ENCODE data around the gene RPS6KA5.
"Not testable (repeated sequence)": the region's sequence is repeated elsewhere in the genome, so short reads cannot be mapped to it uniquely, and the experiment has no call there.

Gene RPS6KA5

DNA sequence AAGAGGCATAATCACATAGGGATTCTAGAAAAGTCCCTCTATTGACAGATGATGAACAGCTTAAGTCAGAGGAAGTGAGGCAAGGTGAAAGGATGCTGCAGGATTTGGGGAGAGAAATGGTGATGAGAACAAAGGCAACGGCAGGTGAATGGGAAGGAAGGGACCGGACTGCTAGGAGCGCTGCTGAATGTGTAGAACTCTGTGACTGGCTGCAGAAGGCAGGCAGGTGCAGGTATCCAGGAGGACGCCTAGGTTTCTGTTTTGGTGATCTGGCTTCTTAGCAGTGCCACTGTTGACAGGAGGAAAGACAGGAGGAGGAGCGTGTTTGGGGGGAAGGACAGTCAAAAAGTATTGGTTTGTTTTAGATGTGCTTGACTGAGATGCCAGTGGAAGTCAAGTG, 185.8 kb downstream of the RPS6KA5 start:
- no peak for DNase-seq (ENCODE audit: low read depth in 3 of 3)

DNA sequence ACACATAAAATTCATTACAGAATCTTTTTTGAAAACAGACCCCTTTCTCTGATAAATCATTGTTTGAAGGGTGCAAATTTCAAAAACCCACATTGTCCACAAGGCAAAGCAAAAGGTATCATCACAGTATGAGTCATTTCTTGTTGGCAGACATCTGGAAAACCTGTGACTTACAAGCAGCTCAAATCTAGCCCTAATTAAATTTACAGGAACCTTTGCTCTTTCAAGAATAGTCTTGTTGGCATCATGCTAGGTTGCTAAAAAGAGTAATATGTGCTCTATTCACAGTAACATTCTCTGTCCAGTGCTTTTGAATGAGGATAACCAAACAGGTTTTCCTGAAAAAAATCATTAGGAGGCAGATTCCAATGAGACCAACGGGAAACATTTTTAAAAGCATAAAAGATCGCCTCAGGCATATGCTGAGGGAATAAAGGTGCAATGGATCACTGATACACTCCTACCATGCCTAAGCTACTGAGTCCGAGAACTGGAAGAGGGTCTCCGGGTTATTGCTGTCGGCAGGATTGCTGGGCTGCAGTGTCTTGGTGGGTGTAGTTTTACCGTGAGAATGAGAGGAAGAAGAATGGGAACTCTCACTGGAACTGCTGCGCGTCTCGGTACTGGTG, 188.7 kb downstream of the RPS6KA5 start:
- DNase-seq (ENCODE audit: low read depth in 3 of 3) = no peak

GRCh38 chr14:90870950-90871604, 189.4 kb downstream of the RPS6KA5 start:
- DNase-seq (ENCODE audit: low read depth in 3 of 3) = no peak

DNA sequence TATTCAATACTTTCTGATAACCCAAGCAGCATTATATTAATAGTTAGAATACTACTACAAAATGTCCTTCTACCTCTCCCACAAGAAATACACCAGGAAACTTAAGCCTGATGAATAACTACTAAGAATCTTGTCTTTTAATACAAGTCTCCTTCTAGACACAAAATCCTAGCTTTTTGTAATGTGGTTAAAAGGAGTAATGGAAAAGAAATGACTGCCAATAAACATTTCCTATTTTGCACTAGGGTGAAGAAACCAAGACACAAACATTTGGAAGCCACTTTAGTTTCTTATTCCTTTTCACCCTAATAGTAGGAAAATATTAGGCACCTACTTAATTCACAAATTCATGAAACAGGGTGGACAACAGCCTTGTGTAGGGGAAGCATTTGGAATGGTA, 192.9 kb downstream of the RPS6KA5 start:
- no peak for DNase-seq (ENCODE audit: low read depth in 3 of 3)

- DNase-seq (ENCODE audit: low read depth in 3 of 3) = no peak
These were observed 193.6 kb downstream of the RPS6KA5 start for GRCh38 chr14:90866833-90867232.

- DNase-seq (ENCODE audit: low read depth in 3 of 3) = no peak
These were observed 195.7 kb downstream of the RPS6KA5 start for GRCh38 chr14:90864741-90865140.

DNA sequence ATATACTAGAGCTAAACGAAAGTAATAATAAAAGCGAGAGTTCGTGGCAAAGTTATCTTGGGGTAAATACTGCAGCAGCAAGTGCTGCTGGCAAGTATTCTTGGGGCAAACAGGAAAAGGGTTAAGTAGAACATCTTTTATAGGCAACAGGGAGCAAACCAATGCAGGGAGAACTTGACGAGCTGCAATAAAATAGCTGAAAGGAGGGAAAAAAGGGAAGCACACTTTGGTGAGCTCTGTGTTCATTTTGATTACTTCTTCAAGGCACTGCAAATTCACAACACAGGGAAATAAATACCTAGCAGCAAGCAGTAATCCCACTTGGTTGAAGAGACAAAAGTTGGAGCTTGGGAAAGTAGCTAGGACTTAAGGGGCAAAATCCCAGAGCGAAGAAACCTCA, 201.9 kb downstream of the RPS6KA5 start:
- DNase-seq (ENCODE audit: low read depth in 3 of 3) = no peak

- no peak for DNase-seq (ENCODE audit: low read depth in 3 of 3)
These were observed 202.6 kb downstream of the RPS6KA5 start for GRCh38 chr14:90857866-90858265.

GRCh38 chr14:90856115-90856514, 204.3 kb downstream of the RPS6KA5 start:
- not testable (repeated sequence) for DNase-seq (ENCODE audit: low read depth in 3 of 3)

DNA sequence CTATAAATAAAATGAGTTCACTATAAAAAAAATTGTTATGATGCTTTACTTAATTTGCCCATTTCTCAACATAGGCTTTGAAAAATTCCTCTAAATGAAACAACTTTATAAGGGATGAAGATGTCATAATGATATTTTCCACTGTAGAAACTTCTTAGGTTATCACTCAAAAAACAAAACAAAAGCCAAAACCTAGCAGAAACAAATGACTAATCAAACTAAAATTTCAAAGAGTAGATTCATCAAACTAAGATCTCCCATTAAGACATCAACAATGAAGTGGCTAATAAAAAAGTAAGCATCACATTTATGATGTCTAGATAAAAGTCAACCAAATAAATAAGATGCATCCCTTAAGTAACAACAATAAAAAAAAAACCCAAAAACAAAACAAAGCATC, 207.3 kb downstream of the RPS6KA5 start:
- no peak for DNase-seq (ENCODE audit: low read depth in 3 of 3)

GRCh38 chr14:90851327-90852036, 209.0 kb downstream of the RPS6KA5 start:
- DNase-seq (ENCODE audit: low read depth in 3 of 3) = no peak

GRCh38 chr14:90850487-90850886, 210.0 kb downstream of the RPS6KA5 start:
- DNase-seq (ENCODE audit: low read depth in 3 of 3) = no peak

DNA sequence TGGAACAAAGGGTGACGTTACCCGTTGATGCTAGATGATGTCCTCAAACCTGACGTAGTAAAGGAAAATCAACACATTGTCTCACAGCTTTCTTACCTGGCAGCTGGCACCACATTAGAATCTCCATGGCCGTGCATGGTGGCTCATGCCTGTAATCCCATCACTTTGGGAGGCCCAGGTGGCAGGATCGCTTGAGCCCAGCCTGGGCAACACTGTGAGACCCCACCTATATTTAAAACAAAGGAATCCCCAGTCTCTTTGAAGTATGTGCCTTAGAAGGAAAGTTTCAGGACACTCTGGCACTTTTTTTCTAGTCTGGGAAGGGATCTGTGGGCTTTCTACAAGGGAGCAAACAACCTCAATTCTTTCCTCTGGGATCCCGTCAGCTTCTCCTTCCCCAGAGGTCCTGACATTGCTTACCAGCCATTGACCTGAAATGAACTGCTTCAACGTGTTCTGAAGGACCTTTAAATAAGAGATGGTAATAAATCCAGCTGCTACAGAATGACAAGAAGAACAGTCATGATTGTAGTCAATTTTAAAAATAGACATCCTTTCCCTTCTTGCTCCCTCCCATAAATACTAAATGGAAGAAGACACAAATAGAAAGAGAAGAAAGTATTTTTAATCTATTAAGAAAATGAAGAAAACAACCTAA, 210.5 kb downstream of the RPS6KA5 start:
- DNase-seq (ENCODE audit: low read depth in 3 of 3) = no peak

DNA sequence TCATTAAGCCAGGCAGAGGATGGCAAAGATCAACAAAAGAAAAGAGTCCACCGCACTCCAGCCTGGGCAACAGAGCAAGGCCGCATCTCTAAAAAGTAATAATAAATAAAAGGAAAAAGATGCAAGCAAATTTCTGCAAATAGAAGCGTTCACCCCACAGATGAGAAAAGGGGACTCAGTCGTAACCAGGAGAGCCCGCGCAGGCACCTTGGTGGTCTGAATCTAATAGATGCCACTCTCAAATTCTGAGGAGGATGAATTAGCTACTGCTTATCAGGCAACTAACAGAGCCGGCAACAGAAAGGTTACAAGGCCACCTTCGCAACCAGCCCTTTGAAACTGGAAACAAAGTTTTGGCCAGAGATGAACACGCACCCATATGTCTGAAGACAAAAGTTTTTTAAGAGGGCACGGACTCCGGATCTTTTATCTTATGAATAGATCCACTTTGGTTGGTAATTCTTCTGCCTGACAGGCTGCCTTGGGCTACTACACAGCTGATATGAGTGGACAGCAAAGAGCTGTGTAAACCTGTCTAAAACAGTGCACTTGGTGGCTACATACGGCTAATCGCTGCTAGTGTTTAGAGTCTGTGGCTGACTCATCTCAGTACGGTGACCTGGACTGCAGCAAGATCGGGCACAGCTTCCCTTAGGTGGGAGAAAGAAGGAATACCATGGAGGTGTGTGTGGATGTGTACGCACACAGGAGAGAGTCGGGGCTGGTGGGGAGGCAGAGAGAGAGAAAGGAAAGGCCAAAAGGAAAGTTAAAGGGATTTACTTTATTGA, 211.3 kb downstream of the RPS6KA5 start:
- no peak for DNase-seq (ENCODE audit: low read depth in 3 of 3)

- no peak for DNase-seq (ENCODE audit: low read depth in 3 of 3)
These were observed 213.9 kb downstream of the RPS6KA5 start for GRCh38 chr14:90846511-90846910.

- DNase-seq (ENCODE audit: low read depth in 3 of 3) = no peak
These were observed 216.1 kb downstream of the RPS6KA5 start for GRCh38 chr14:90844321-90844720.

DNA sequence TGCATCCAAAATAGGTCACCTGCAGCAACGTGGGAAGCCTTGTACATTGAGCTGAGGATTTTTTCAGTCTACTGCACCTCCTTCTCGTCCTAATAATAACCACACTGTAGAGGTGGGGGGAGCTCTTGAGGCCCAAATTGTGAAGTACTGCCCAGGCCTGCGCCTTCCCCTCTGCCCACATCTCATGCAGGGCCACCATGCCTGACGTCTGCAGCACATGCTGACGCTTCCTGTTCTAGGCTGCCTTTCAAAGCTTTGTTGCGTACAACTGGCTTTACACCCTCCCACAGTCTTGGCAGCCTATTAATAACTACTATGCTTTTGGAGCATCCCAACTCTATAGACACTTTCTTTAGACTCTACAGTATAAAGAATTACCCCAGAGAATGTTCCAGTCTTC, 217.7 kb downstream of the RPS6KA5 start:
- no peak for DNase-seq (ENCODE audit: low read depth in 3 of 3)

DNA sequence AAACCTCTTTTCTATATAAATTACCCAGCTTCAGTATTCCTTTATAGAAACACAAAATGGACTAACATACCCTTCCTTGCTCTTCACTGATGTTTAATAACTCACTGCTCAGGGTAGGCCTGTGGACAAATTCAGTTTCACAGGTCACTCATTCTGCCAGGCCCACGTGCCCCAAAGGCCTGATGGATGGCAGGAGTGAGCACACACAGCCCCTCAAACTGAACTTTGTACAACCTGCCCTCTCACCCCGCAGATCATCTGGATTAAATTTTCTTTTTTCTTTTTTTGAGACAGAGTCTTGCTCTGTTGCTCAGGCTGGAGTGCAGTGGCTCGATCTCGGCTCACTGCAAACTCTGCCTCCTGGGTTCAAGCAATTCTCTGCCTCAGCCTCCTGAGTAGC, 219.8 kb downstream of the RPS6KA5 start:
- DNase-seq (ENCODE audit: low read depth in 3 of 3) = not testable (repeated sequence)

DNA sequence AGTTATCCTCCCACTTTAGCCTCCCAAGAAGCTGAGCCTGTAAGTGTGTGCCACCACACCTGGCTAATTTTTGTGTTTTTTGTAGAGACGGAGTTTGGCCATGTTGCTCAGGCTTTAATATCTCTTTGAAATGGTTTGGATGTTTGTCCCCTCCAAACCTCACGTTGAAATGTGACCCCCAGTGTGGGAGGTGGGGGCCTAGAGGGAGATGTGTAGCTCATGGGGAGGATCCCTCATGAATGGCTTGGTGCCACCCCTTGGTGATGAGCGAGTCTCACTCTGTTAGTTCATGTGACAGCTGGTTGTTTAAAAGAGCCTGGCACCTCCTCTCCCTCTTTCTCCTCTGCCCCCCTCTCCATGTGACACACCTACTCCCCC, 220.6 kb downstream of the RPS6KA5 start:
- DNase-seq (ENCODE audit: low read depth in 3 of 3) = no peak

GRCh38 chr14:90839024-90839888, 221.2 kb downstream of the RPS6KA5 start:
- no peak for DNase-seq (ENCODE audit: low read depth in 3 of 3)

GRCh38 chr14:90838531-90838930, 221.9 kb downstream of the RPS6KA5 start:
- DNase-seq (ENCODE audit: low read depth in 3 of 3) = not testable (repeated sequence)

All from stimulated activated CD4-positive, alpha-beta T cell treated with anti-CD3 and anti-CD28 coated beads, TNF-alpha, amount 100 ng/mL, for 4 hours (primary cell).